NCI-H128 (cell line): ENCODE measurements around the gene SPATA31D3.
"Not testable (repeated sequence)": the region's sequence is repeated elsewhere in the genome, so short reads cannot be mapped to it uniquely, and the experiment has no call there.

Source experiments
- DNase-seq: peaks from one replicate; lab custom pipeline; 2025; ENCODE audit not compliant: unreplicated experiment; lab: John Stamatoyannopoulos, UW

The SPATA31D3 gene

GRCh38 chr9:81976351-81976750 lies 33.1 kb downstream of the SPATA31D3 start:
- DNase-seq: no peak

DNA sequence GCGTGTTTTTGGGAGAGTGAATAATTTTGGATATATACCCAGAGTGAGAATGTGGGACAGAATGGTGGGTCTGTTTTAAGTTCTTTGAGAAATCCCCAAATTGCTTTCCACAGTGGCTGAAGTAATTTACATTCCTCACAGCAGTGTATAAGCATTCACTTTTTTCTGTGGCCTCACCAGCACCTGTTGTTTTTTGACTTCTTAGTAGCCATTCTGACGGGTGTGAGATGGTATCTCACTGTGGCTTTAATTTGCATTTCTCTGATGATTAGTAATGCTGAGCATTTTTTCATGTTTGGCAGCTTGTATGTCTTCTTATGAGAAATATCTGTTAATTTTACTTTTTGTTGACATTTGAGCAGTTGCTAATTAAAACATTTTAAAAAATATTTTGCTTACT lies 35.9 kb downstream of the SPATA31D3 start:
- no peak for DNase-seq

DNA sequence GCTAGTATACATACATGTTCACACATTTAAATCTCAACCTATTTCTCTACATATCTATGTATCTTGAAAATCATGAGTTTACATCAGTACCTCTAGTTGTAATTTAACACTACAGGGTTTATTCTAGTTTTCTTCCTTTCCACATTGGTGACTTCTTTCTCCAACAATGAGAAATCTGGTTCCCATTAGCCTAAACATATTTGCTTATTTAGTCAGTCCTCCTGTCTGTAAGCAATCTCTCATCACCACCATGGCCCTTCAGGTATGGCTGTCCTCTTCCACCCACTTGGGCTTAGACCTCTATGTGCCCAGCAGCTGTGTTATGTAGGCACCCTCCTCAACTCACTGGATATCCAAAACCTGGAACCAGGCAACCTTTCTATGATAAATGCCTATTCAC lies 37.3 kb downstream of the SPATA31D3 start:
- DNase-seq: no peak

DNA sequence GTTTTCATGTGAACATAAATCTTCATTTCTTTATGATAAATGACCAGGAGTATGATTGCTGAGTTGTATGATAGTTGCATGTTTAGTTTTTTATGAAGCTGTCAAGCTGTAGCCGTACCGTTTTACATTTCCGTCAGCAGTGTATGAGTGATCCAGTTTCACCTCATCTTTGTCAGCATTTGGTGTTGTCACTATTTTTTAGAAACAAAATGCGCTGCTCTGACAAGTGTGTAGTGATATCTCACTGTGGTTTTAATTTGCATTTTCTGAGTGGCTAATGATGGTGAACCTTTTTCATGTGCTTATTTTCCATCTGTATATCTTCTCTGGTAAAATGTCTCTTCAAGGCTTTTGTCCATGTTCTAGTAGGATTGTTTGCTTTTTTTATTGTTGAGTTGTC lies 38.6 kb downstream of the SPATA31D3 start:
- DNase-seq: no peak

DNA sequence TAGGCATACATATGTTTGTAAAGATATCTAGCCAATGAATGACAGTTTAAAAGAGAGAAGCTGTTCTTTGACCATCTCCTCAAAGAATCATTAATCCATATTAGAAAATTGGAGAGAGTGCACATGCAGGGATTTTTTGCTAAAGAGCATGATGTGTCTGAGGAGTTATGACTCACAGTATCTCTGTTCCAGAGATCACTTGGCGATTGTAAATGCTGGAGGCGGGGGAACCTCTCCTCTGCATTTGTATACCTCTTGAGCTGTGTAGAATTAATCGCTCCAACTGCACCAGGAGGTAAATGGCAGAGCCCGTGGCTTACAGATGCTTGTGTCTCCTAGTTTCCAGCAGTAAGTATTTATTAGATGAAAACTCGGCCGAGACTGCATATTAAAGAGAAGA lies 41.6 kb downstream of the SPATA31D3 start:
- DNase-seq: no peak

DNA sequence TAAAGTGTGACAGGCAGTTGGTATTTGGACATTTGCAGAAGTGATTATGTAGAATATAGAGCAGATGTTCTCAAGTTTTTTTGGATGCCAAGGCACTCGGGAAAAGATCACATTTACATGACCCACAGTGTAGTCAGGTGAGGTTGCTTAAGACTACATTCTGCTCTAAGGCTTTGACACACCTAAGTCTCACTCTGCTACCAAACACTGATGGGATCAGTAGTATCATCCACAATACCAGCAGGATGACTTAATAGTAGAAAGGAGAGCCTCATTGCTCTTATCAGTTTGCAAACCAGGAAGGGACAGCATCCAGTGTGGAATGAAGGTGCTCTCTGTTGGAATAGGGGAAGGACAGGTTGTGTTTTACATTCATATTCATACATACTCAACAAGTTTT lies 42.8 kb downstream of the SPATA31D3 start:
- DNase-seq: no peak

- not testable (repeated sequence) for DNase-seq
These were observed 45.2 kb downstream of the SPATA31D3 start, which contains the start of gene SPATA31D1 for GRCh38 chr9:81988472-81988871. TSS of gene SPATA31D1 (plus strand) at chr9:81988772. CDS start at chr9:81988819, 47 bp downstream.

- DNase-seq: no peak
These were observed 46.4 kb downstream of the SPATA31D3 start for GRCh38 chr9:81989700-81990099.

GRCh38 chr9:81993656-81994055 lies 50.4 kb downstream of the SPATA31D3 start:
- DNase-seq: no peak
